Upper lobe of left lung (tissue), 6 donors: ENCODE measurements around the gene TNNC1. TPM values are rescaled to one million over a fixed set of nuclear protein-coding genes. Genes with fewer than 3 reads are reported as not detected.
A peak's percentile ranks its signal among the peaks of the same experiment; 100 is the strongest.

Experiments
- ATAC-seq, 2 donors: fragments of 200-7000 bp; cut with Tn5 transposase; one replicate each; pipeline ENCODE4 v1.9.1; 2022; ENCODE audit warnings: mild to moderate bottlenecking in 2 of 2, moderate library complexity in 2 of 2; ENCODE audit not compliant: low FRiP score in 2 of 2
- DNase-seq, 2 donors: peaks; one replicate each; pipeline ENCODE4 v3.0.0-alpha.2; 2019 to 2020
- H3K27ac ChIP-seq, 4 donors: fragments of 200-600 bp; sonication (generic); one replicate each; pipeline ENCODE4 v1.5.1; 2016 to 2019
- H3K27me3 ChIP-seq, 4 donors: fragments of 200-600 bp; sonication (generic); one replicate each; pipeline ENCODE4 v1.5.1; 2017 to 2019
- H3K36me3 ChIP-seq, 4 donors: fragments of 200-600 bp; sonication (generic); one replicate each; pipeline ENCODE4 v1.5.1; 2016 to 2019
- H3K4me1 ChIP-seq, 4 donors: fragments of 200-600 bp; sonication (generic); one replicate each; pipeline ENCODE4 v1.5.1; 2018 to 2019
- H3K4me3 ChIP-seq, 4 donors: fragments of 200-600 bp; sonication (generic); one replicate each; pipeline ENCODE4 v1.5.1; 2017 to 2019; ENCODE audit warnings: mild to moderate bottlenecking in 2 of 4, moderate library complexity in 1 of 4
- H3K9me3 ChIP-seq, 4 donors: fragments of 200-600 bp; sonication (generic); one replicate each; pipeline ENCODE4 v1.5.1; 2018 to 2019
- CTCF ChIP-seq, 6 experiments: fragments of 450-650 bp in 4 of 6; fragments of 200-600 bp in 2 of 6; sonication (generic) in 2 of 6; IDR thresholded peaks; one replicate each; pipeline ENCODE4 v1.5.1; 2016 to 2019; ENCODE audit warnings: antibody characterized with exemption in 6 of 6
- EP300 ChIP-seq, 4 donors: sonication (generic); formaldehyde crosslinking; IDR thresholded peaks; one replicate each; pipeline ENCODE4 v1.5.1; 2017; ENCODE audit warnings: antibody characterized with exemption in 4 of 4, control low read depth in 2 of 4
- POLR2A ChIP-seq, 4 donors: fragments of 450-650 bp; IDR thresholded peaks; one replicate each; pipeline ENCODE4 v1.5.1; 2016 to 2017; ENCODE audit warnings: antibody characterized with exemption in 4 of 4, mild to moderate bottlenecking in 2 of 4
- POLR2AphosphoS5 ChIP-seq, 2 donors: sonication (generic); formaldehyde crosslinking; IDR thresholded peaks; one replicate each; pipeline ENCODE4 v1.5.1; 2017; ENCODE audit warnings: antibody characterized with exemption in 2 of 2
- WGBS, 2 donors: methylation state at CpG; one replicate each; pipeline ENCODE4 v1.1.5; 2017 to 2018; 5-methylcytosine and 5-hydroxymethylcytosine counted together
- total RNA-seq, 6 donors: library from RNA; depleted of rRNA in 4 of 6; stranded (reverse); fragments of >200 nt in 4 of 6; gene quantifications; one replicate each; pipeline versions ENCODE4 v1.1.0 to v1.2.1, GENCODE V29; 2016 to 2021
- donor health status: DM: no; HTN: no; CAD: no; lungs with moderate emphysema.
- donor health status: DM: no; HTN: yes; CAD: no; lungs with severe emphysema.

The TNNC1 gene
- total RNA-seq, 6 donors from 2014 or later, result 28.3 to 196 (median 122) TPM

DNA sequence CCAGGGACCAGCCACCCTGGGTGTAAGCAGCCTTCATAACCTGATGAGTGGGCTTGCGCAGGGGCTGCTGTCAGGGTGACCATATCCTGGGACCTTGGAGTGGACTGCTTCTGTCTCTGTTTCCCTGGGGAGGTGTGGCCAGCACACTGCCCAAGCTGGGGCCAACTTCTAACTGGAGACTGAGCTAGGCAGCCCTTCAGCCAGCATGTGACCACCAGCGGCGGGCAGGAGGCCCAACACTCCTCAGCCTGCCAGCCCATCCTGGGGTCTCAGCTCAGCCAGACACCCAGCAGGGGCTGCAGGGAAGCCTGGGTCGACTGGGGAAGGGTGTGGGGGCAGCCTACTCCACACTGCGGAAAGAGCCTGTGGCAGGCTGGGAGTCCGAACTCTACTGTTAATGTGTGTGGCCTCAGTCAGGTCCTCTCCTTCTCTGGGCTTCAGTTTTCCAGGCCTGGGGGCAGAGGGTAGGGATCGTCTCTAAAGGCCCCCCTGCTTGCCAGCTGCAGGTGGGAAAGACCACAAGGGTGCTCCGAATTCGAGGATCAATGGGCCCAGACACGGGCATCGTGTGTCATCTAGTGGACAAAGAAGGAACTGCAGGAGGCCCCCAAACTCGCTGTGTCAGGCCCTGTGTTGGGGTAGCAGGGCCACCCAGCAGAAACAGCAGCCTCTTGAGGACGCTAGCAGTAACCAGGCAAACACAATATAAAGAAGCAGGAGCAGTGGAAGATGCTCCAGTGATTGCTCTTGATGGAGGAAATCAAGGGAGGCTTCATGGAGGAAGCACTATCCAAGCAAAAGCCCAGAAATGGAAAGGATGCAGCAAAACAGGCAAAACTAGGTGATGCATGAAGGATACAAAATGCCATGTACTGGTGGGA lies 7.0 kb downstream of the TNNC1 start:
- H3K27me3 ChIP-seq, result no peaks in the 10 kb centered on the region
- no peak overlapping the region for H3K4me3 ChIP-seq
- H3K27ac ChIP-seq, result peak overlapping the region in 2 of 4 donors; percentile 29 to 36
- peak in 1 of 2 donors; percentile 61 for DNase-seq
- ATAC-seq, result peak in 1 of 2 donors; percentile 78
- peak; percentile 97 to 100 (median 98) for TF ChIP-seq CTCF (IDR thresholded peaks at IDR 0.05)
- no peak for TF ChIP-seq POLR2A (IDR thresholded peaks at IDR 0.05)
- no peaks in the 10 kb centered on the region for H3K9me3 ChIP-seq
- WGBS, 2 donors, result 0 to 36% methylated on average over 6 to 13 of the region's 13 CpGs
- H3K36me3 ChIP-seq, result no peaks in the 10 kb centered on the region
- H3K4me1 ChIP-seq, result peaks cover 15 to 21% (median 17%) of the 10 kb centered on the region in 4 donors

DNA sequence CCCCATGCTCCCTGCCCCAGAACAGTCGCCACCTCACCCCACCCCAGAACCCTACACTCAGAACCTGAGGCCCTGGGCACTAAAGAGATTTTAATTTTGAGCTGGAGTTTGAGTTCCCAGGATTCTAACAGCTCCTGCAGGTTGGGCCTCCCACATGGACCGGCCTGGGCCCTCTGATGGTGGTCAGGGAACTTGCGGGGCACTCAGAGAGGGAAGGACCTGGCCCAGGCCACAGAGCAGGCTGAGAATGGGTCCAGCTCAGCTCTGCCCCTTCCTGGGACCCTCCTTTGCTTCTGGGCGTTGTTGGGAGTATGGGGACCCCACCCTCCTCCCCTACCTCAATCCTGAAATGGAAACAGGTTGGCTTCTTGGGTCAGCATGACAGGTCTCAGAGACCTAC lies 7.8 kb downstream of the TNNC1 start:
- Histone ChIP-seq H3K9me3 (no peaks in the 10 kb centered on the region), H3K4me3 (no peak overlapping the region), H3K27me3 (no peaks in the 10 kb centered on the region), H3K36me3 (no peaks in the 10 kb centered on the region), H3K27ac (peak overlapping the region in 2 of 4 donors; percentile 29 to 36), H3K4me1 (peaks cover 15 to 26% (median 17%) of the 10 kb centered on the region in 4 donors)
- TF ChIP-seq POLR2A (IDR thresholded peaks at IDR 0.05), result no peak
- TF ChIP-seq CTCF (IDR thresholded peaks at IDR 0.05), result no peak
- TF ChIP-seq EP300 (IDR thresholded peaks at IDR 0.05), result no peak
- no peak for TF ChIP-seq POLR2AphosphoS5 (IDR thresholded peaks at IDR 0.05)
- no peak for DNase-seq
- no peak for ATAC-seq
- WGBS, 2 donors, result 83 to 100% methylated on average over 1 to 4 of the region's 4 CpGs

- H3K9me3 ChIP-seq, result no peaks in the 10 kb centered on the region
- WGBS, 2 donors, result 16 to 51% methylated on average over 4 to 17 of the region's 19 CpGs
- H3K36me3 ChIP-seq, result no peaks in the 10 kb centered on the region
- DNase-seq (peak; percentile 90), ATAC-seq (peak; percentile 77 to 83)
- H3K4me3 ChIP-seq, result peak within 1 kb of the TSS; percentile 26 to 58 (median 46)
- no peaks in the 10 kb centered on the region for H3K27me3 ChIP-seq
- peaks cover 12 to 27% (median 20%) of the 10 kb centered on the region in 4 donors for H3K4me1 ChIP-seq
- TF ChIP-seq CTCF (IDR thresholded peaks at IDR 0.05) (peak; percentile 68 to 96 (median 92)), EP300 (IDR thresholded peaks at IDR 0.05) (no peak), POLR2AphosphoS5 (IDR thresholded peaks at IDR 0.05) (peak; percentile 23 to 83), POLR2A (IDR thresholded peaks at IDR 0.05) (peak in 2 of 4 donors; percentile 63 to 67)
- peak within 1 kb of the TSS; percentile 32 to 78 (median 56) for H3K27ac ChIP-seq
These were observed 8.7 kb downstream of the TNNC1 start, which contains the start of gene SEMA3G for GRCh38 chr3:52444860-52445793. SEMA3G (minus strand) TSS chr3:52445103; CDS start chr3:52445027, 76 bp downstream.

- ATAC-seq, result no peak
- peaks cover 0 to 4% (median 0%) of the 10 kb centered on the region in 4 donors for H3K36me3 ChIP-seq
- no peak for DNase-seq
- H3K9me3 ChIP-seq, result no peaks in the 10 kb centered on the region
- 70 to 71% methylated on average over 22 to 23 of the region's 25 CpGs for WGBS, 2 donors
- no peaks in the 10 kb centered on the region for H3K27me3 ChIP-seq
- peaks cover 10 to 37% (median 24%) of the 10 kb centered on the region in 4 donors for H3K4me1 ChIP-seq
- peak overlapping the region; percentile 26 to 58 (median 46) for H3K4me3 ChIP-seq
- H3K27ac ChIP-seq, result peak overlapping the region; percentile 32 to 78 (median 56)
- TF ChIP-seq CTCF (IDR thresholded peaks at IDR 0.05) (no peak), EP300 (IDR thresholded peaks at IDR 0.05) (no peak), POLR2AphosphoS5 (IDR thresholded peaks at IDR 0.05) (no peak), POLR2A (IDR thresholded peaks at IDR 0.05) (no peak)
These were observed 9.8 kb downstream of the TNNC1 start for GRCh38 chr3:52443791-52444687.
